ENCODE data around the gene LSM3.

LSM3 gene

GRCh38 chr3:14178247-14179113, at the start of gene LSM3, which contains the start of gene XPC:
Gene LSM3, plus strand, starts transcription at chr3:14178817. Its CDS starts 44 bp downstream, at chr3:14178861.
Gene XPC, minus strand, starts transcription at chr3:14178601. Its CDS starts 33 bp downstream, at chr3:14178568.
- peak; percentile 96 for DNase-seq (ENCODE audit: low read depth in 2 of 2)

GRCh38 chr3:14129296-14129695, 49.3 kb upstream of the LSM3 start:
- DNase-seq (ENCODE audit: low read depth in 2 of 2) = no peak

GRCh38 chr3:14130230-14130629, 48.4 kb upstream of the LSM3 start:
- DNase-seq (ENCODE audit: low read depth in 2 of 2) = no peak

GRCh38 chr3:14130707-14131106, 47.9 kb upstream of the LSM3 start:
- DNase-seq (ENCODE audit: low read depth in 2 of 2) = no peak

- no peak for DNase-seq (ENCODE audit: low read depth in 2 of 2)
Observed at GRCh38 chr3:14131134-14131533, 47.5 kb upstream of the LSM3 start.

- DNase-seq (ENCODE audit: low read depth in 2 of 2) = no peak
Observed at GRCh38 chr3:14132120-14132519, 46.5 kb upstream of the LSM3 start.

GRCh38 chr3:14132689-14133088, 45.9 kb upstream of the LSM3 start:
- no peak for DNase-seq (ENCODE audit: low read depth in 2 of 2)

- no peak for DNase-seq (ENCODE audit: low read depth in 2 of 2)
Observed at GRCh38 chr3:14133188-14133800, 45.3 kb upstream of the LSM3 start.

- DNase-seq (ENCODE audit: low read depth in 2 of 2) = no peak
Observed at GRCh38 chr3:14133876-14134275, 44.7 kb upstream of the LSM3 start.

- no peak for DNase-seq (ENCODE audit: low read depth in 2 of 2)
Observed at GRCh38 chr3:14134291-14134690, 44.3 kb upstream of the LSM3 start.

- DNase-seq (ENCODE audit: low read depth in 2 of 2) = no peak
Observed at GRCh38 chr3:14135581-14135980, 43.0 kb upstream of the LSM3 start.

GRCh38 chr3:14137004-14137403, 41.6 kb upstream of the LSM3 start:
- DNase-seq (ENCODE audit: low read depth in 2 of 2) = no peak

- DNase-seq (ENCODE audit: low read depth in 2 of 2) = no peak
Observed at GRCh38 chr3:14137445-14137844, 41.2 kb upstream of the LSM3 start.

GRCh38 chr3:14138109-14138877, 40.3 kb upstream of the LSM3 start:
- DNase-seq (ENCODE audit: low read depth in 2 of 2) = no peak

- no peak for DNase-seq (ENCODE audit: low read depth in 2 of 2)
Observed at GRCh38 chr3:14138878-14139655, 39.5 kb upstream of the LSM3 start.

- no peak for DNase-seq (ENCODE audit: low read depth in 2 of 2)
Observed at GRCh38 chr3:14139771-14140170, 38.8 kb upstream of the LSM3 start.

- DNase-seq (ENCODE audit: low read depth in 2 of 2) = no peak
Observed at GRCh38 chr3:14140668-14141067, 37.9 kb upstream of the LSM3 start.

- no peak for DNase-seq (ENCODE audit: low read depth in 2 of 2)
Observed at GRCh38 chr3:14141144-14141543, 37.5 kb upstream of the LSM3 start.

- DNase-seq (ENCODE audit: low read depth in 2 of 2) = no peak
Observed at GRCh38 chr3:14141602-14142341, 36.8 kb upstream of the LSM3 start.

GRCh38 chr3:14142567-14143270, 35.9 kb upstream of the LSM3 start:
- DNase-seq (ENCODE audit: low read depth in 2 of 2) = peak in 1 of 2 donors; percentile 34

All from stimulated activated CD8-positive, alpha-beta memory T cell treated with anti-CD3 and anti-CD28 coated beads, Interleukin-2, amount 100 ng/mL, for 1 hour (primary cell).